Nephron progenitor cell (in vitro differentiated cells): Measurements from ENCODE around the gene CTDNEP1.
A peak's percentile ranks its signal among the peaks of the same experiment; 100 is the strongest.

Source experiments
- DNase-seq: peaks from one replicate; pipeline ENCODE4 v3.0.0; 2021
- H3K27ac Mint-ChIP-seq: 2 replicates; pipeline ENCODE4 v1.8.0; 2021; ENCODE audit warnings: mild to moderate bottlenecking, moderate library complexity, mixed read lengths
- H3K27me3 Mint-ChIP-seq: 2 replicates; pipeline ENCODE4 v1.8.0; 2021; ENCODE audit warnings: mild to moderate bottlenecking, low read depth, mixed read lengths; ENCODE audit not compliant: poor library complexity
- H3K36me3 Mint-ChIP-seq: 2 replicates; pipeline ENCODE4 v1.8.0; 2021; ENCODE audit warnings: low read depth, mixed read lengths
- H3K4me1 Mint-ChIP-seq: 2 replicates; pipeline ENCODE4 v1.8.0; 2021; ENCODE audit warnings: mixed read lengths
- H3K4me3 Mint-ChIP-seq: 2 replicates; pipeline ENCODE4 v1.8.0; 2021; ENCODE audit warnings: mild to moderate bottlenecking, moderate library complexity, mixed read lengths
- H3K9me3 Mint-ChIP-seq: 2 replicates; pipeline ENCODE4 v1.8.0; 2021; ENCODE audit warnings: mild to moderate bottlenecking, moderate library complexity, mixed read lengths
- CTCF ChIP-seq: fragments of 200-600 bp; sonication (generic); IDR thresholded peaks from 2 replicates; pipeline ENCODE4 v1.5.0; 2021; ENCODE audit warnings: antibody characterized with exemption

CTDNEP1 gene

DNA sequence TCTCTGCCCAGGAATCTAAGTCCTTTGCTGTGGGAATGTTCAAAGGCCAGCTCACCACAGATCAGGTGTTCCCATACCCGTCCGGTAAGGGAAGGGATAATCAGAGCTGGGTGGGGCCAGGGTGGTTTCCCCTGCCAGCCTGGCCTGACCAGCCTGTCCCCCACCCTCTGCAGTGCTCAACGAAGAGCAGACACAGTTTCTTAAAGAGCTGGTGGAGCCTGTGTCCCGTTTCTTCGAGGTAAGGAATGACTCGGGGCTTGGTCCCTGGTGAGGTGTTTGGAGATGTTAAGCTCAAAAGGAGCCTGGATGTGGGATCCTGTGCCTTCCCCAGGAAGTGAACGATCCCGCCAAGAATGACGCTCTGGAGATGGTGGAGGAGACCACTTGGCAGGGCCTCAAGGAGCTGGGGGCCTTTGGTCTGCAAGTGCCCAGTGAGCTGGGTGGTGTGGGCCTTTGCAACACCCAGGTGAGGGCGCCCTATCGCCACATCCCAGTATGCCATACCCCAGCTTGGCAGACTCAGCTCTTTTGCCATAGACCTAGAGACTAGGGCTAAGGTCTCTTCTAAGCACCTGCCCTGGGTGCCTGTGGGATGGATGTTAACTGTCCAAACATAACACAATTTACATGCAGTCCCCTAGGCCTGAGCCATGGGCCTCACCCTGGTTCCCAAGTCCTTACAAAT is 30.8 kb downstream of the CTDNEP1 start:
- peak; percentile 14 for TF ChIP-seq CTCF
- DNase-seq = no peak
- Mint-ChIP-seq H3K27me3 (no peaks in the 10 kb centered on the region), H3K9me3 (no peaks in the 10 kb centered on the region), H3K4me1 (peaks cover 58% of the 10 kb centered on the region), H3K36me3 (peaks cover 9% of the 10 kb centered on the region), H3K27ac (peak overlapping the region; percentile 98), H3K4me3 (peak overlapping the region; percentile 95)

DNA sequence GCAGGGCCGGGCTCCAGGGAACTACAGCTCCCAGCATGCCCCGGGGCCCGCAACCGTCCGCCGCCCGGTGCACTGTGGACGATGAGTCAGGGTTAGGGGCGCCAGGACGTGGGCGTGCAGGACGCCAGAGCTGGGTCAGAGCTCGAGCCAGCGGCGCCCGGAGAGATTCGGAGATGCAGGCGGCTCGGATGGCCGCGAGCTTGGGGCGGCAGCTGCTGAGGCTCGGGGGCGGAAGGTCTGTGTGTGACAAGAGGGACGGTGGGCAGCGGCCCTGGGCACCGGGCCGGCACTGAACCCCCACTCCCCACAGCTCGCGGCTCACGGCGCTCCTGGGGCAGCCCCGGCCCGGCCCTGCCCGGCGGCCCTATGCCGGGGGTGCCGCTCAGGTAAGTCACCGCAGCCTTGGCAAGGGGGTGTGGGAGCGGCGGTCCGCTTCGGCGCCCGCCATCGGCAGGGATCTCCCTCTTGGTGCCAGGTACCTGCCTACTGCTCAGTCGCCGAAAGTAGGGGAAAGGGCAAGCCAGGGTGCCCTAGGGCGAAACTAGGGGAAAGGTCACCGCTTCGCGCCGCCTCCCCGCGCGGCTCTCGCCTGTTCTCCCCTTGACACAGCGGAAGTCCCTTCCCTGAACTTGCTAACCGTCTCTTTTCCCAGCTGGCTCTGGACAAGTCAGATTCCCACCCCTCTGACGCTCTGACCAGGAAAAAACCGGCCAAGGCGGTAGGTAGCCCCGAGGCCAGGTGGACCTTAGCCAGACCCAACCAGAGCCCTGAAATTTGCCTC is 31.5 kb downstream of the CTDNEP1 start, which contains the start of the genes ACADVL and DLG4:
ACADVL (plus strand) TSS at position 127 of the 781 bp plus-strand sequence; CDS start at position 174, 47 bp downstream.
DLG4 (minus strand) TSS at position 25 of the 781 bp plus-strand sequence.
- H3K27me3 Mint-ChIP-seq = no peaks in the 10 kb centered on the region
- H3K4me1 Mint-ChIP-seq = peaks cover 66% of the 10 kb centered on the region
- no peaks in the 10 kb centered on the region for H3K9me3 Mint-ChIP-seq
- H3K4me3 Mint-ChIP-seq = peak within 1 kb of the TSS; percentile 95
- H3K27ac Mint-ChIP-seq = peak within 1 kb of the TSS; percentile 99
- peak; percentile 81 for DNase-seq
- TF ChIP-seq CTCF = no peak
- H3K36me3 Mint-ChIP-seq = peaks cover 9% of the 10 kb centered on the region

DNA sequence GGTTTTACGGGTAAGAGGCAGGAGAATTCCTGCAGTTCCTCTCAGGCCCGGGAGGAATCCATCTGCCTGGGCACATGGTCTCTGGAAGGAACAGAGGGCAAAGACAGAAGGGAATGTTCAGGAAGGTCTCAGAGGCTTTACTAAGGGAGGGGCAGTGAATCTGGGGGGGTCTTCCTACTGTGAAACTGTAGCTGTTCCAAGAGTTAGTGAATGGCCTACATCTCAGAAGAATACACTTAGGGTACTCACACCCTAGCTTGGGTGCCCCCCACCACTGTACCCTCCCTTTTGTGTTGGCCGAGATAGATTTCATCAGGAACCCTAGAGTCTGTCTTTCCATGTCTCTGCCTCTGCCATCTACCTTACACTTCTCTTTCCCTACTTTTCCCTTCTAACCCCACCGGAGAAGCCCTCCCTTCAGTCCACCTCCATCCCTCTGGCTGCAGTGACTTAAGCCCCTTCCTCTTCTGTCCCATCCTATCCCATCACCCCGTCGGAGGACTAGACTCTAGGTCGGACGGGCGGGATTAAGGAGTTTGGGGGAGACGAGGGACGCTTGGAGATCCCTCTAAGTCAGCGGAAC is 32.2 kb downstream of the CTDNEP1 start:
- H3K27ac Mint-ChIP-seq = peak overlapping the region; percentile 99
- no peaks in the 10 kb centered on the region for H3K9me3 Mint-ChIP-seq
- H3K4me3 Mint-ChIP-seq = peak overlapping the region; percentile 95
- DNase-seq = no peak
- H3K4me1 Mint-ChIP-seq = peaks cover 71% of the 10 kb centered on the region
- H3K36me3 Mint-ChIP-seq = peaks cover 9% of the 10 kb centered on the region
- H3K27me3 Mint-ChIP-seq = no peaks in the 10 kb centered on the region
- TF ChIP-seq CTCF = no peak

- H3K27me3 Mint-ChIP-seq = no peaks in the 10 kb centered on the region
- peak overlapping the region; percentile 95 for H3K4me3 Mint-ChIP-seq
- no peak for TF ChIP-seq CTCF
- peak overlapping the region; percentile 99 for H3K27ac Mint-ChIP-seq
- H3K4me1 Mint-ChIP-seq = peaks cover 75% of the 10 kb centered on the region
- H3K9me3 Mint-ChIP-seq = no peaks in the 10 kb centered on the region
- no peak for DNase-seq
- H3K36me3 Mint-ChIP-seq = peaks cover 6% of the 10 kb centered on the region
These were observed 32.8 kb downstream of the CTDNEP1 start for GRCh38 chr17:7218758-7219157.

GRCh38 chr17:7218166-7218565 is 33.4 kb downstream of the CTDNEP1 start:
- Mint-ChIP-seq H3K4me3 (peak overlapping the region; percentile 95), H3K9me3 (no peaks in the 10 kb centered on the region), H3K27me3 (no peaks in the 10 kb centered on the region), H3K36me3 (peaks cover 6% of the 10 kb centered on the region), H3K4me1 (peaks cover 81% of the 10 kb centered on the region), H3K27ac (peak overlapping the region; percentile 92)
- no peak for DNase-seq
- TF ChIP-seq CTCF = no peak
